ENCODE data around the gene MEX3A.

DNA sequence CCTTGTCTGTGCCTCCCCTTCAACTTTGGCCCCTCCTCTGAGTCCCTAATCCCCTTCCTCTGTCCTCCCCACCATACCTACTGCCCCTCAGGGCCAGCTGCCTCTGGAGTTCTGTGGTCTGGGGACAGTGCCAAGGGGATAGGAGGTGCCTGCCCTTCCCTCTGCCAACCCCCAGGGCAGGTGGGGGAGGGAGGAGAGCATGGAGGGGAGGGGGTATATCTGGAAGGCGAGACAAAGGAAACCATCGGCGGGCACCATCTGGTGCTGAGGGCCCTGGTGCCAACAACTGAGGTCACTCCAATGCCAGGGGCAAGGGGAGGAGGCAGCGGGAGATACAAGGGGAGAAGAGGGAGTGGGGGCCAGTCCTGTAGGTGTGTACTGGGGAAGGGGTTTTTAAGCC is 11.7 kb downstream of the MEX3A start:
- TF ChIP-seq, protein P1, sequence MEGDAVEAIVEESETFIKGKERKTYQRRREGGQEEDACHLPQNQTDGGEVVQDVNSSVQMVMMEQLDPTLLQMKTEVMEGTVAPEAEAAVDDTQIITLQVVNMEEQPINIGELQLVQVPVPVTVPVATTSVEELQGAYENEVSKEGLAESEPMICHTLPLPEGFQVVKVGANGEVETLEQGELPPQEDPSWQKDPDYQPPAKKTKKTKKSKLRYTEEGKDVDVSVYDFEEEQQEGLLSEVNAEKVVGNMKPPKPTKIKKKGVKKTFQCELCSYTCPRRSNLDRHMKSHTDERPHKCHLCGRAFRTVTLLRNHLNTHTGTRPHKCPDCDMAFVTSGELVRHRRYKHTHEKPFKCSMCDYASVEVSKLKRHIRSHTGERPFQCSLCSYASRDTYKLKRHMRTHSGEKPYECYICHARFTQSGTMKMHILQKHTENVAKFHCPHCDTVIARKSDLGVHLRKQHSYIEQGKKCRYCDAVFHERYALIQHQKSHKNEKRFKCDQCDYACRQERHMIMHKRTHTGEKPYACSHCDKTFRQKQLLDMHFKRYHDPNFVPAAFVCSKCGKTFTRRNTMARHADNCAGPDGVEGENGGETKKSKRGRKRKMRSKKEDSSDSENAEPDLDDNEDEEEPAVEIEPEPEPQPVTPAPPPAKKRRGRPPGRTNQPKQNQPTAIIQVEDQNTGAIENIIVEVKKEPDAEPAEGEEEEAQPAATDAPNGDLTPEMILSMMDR (IDR thresholded peaks at IDR 0.05; ENCODE audit: low read length): no peak
- no peak for TF ChIP-seq EZH2 (optimal IDR thresholded peaks at IDR 0.05; ENCODE audit: low read depth, low read length)

Data from MM.1S (cell line).